ENCODE measurements around the gene GRIK3. TPM values are rescaled to one million over a fixed set of nuclear protein-coding genes. Genes with fewer than 3 reads are reported as not detected.

The GRIK3 gene
- total RNA-seq, 4 donors from 2014 or later: 0.13 to 0.42 (median 0.15) TPM; not detected in 1

DNA sequence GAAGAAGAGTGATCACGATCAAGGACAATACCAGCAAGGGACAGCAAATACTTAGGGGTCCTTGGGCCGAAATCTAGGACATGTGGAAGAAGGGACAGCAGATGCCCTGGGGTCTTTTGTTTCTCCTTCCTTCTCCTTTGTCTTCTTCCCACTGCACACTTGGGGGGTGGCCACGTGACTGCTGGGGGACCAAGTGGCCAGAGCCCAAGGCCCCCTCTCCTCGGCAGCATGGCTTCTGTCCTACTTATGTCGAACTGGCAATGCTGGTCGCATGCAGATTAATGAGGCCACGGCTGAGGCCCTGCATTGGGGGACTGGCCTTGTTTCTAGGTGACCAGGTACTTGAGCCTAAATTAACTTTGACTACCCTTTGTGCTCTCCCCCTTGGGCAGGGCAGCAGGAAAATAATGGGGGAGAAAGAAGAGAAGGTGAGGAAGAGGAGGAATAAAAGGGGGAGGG is 83.0 kb downstream of the GRIK3 start:
- WGBS, 2 donors: 38 to 41% methylated on average over 7 of the region's 7 CpGs
- intact Hi-C loops (cut with DNase I): no loop called here
- Histone ChIP-seq H3K4me3 (replicated peaks in 1 of 3) (no peak overlapping the region), H3K36me3 (no peaks in the 10 kb centered on the region), H3K27ac (no peak overlapping the region), H3K4me1 (no peaks in the 10 kb centered on the region), H3K9me3 (no peaks in the 10 kb centered on the region), H3K27me3 (no peaks in the 10 kb centered on the region)
- DNase-seq: no peak
- TF ChIP-seq POLR2A (IDR thresholded peaks at IDR 0.05) (no peak), CTCF (IDR thresholded peaks at IDR 0.05) (no peak)

GRCh38 chr1:36950604-36951291 is 83.6 kb downstream of the GRIK3 start:
- 56 to 69% methylated on average over 8 of the region's 8 CpGs for WGBS, 2 donors
- TF ChIP-seq CTCF (IDR thresholded peaks at IDR 0.05) (no peak), POLR2A (IDR thresholded peaks at IDR 0.05) (no peak)

DNA sequence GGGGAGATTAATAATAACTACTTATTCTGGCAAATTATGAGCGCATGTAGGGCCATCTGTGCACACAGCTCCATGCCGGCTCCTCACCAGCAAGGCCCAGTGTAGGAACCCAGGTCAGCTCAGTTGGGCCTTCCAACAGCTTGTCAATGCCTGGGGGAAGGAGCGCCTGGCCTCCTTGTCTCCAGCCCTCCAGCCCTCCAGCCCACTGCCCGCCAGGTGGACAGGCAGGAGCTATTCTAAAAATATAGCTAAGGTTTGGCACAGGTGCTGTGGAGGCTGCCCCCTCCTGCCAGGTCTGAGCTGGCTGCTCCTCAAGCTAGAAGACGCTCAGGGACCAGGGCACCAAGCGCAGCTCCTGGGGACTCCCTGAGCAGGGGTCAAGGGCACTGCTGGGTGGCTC is 85.7 kb downstream of the GRIK3 start:
- H3K27me3 ChIP-seq: no peaks in the 10 kb centered on the region
- H3K9me3 ChIP-seq: no peaks in the 10 kb centered on the region
- H3K4me1 ChIP-seq: no peaks in the 10 kb centered on the region
- DNase-seq: no peak
- no peak overlapping the region for H3K4me3 ChIP-seq (replicated peaks in 1 of 3)
- intact Hi-C loops (cut with DNase I): no loop called here
- no peak overlapping the region for H3K27ac ChIP-seq
- TF ChIP-seq POLR2A (IDR thresholded peaks at IDR 0.05) (no peak), CTCF (IDR thresholded peaks at IDR 0.05) (no peak)
- no peaks in the 10 kb centered on the region for H3K36me3 ChIP-seq
- 83 to 88% methylated on average over 4 to 6 of the region's 6 CpGs for WGBS, 2 donors

More at GRCh38 chr1:36950604-36951291, 83.6 kb downstream of the GRIK3 start:
- Histone ChIP-seq H3K36me3 (no peaks in the 10 kb centered on the region), H3K4me3 (replicated peaks in 1 of 3) (no peak overlapping the region), H3K9me3 (no peaks in the 10 kb centered on the region), H3K4me1 (no peaks in the 10 kb centered on the region), H3K27ac (no peak overlapping the region), H3K27me3 (no peaks in the 10 kb centered on the region)
- no peak for DNase-seq
- intact Hi-C loops (cut with DNase I): no loop called here

DNA sequence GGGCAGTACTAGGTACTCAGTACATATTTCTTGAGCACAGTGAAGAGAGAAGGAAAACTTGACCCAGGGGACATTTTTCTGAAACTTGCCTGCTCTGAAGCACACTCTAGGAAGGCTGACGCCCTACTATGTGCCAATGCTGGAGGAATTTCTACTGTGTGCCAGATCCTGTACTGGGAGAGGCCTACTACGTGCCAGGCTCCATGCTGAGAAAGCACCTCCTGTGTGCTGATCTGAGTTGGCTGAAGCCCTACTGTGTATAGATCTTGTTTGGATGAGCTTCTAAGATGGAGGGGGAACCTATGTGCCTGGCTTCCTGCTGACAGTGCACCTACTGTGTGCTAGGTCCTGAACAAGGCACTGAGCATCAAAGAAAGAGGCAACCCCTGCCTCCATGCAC is 86.2 kb downstream of the GRIK3 start:
- Histone ChIP-seq H3K4me1 (no peaks in the 10 kb centered on the region), H3K27me3 (no peaks in the 10 kb centered on the region), H3K9me3 (no peaks in the 10 kb centered on the region), H3K27ac (no peak overlapping the region), H3K36me3 (no peaks in the 10 kb centered on the region), H3K4me3 (replicated peaks in 1 of 3) (no peak overlapping the region)
- DNase-seq: no peak
- intact Hi-C loops (cut with DNase I): no loop called here
- 60 to 67% methylated on average over 2 of the region's 2 CpGs for WGBS, 2 donors
- TF ChIP-seq POLR2A (IDR thresholded peaks at IDR 0.05) (no peak), CTCF (IDR thresholded peaks at IDR 0.05) (no peak)

- no peak overlapping the region for H3K27ac ChIP-seq
- WGBS, 2 donors: 8% methylated on average over 2 of the region's 2 CpGs
- intact Hi-C loops (cut with DNase I): no loop called here
- H3K36me3 ChIP-seq: no peaks in the 10 kb centered on the region
- DNase-seq: no peak
- no peaks in the 10 kb centered on the region for H3K9me3 ChIP-seq
- no peaks in the 10 kb centered on the region for H3K27me3 ChIP-seq
- no peak overlapping the region for H3K4me3 ChIP-seq (replicated peaks in 1 of 3)
- no peaks in the 10 kb centered on the region for H3K4me1 ChIP-seq
- TF ChIP-seq CTCF (IDR thresholded peaks at IDR 0.05): no peak
- no peak for TF ChIP-seq POLR2A (IDR thresholded peaks at IDR 0.05)
Observed at GRCh38 chr1:36947384-36947783, 86.9 kb downstream of the GRIK3 start.
